GM12878 (cell line): Measurements from ENCODE around the gene SMARCAL1. TPM values are rescaled to one million over a fixed set of nuclear protein-coding genes. Genes with fewer than 3 reads are reported as not detected.
A peak's percentile ranks its signal among the peaks of the same experiment; 100 is the strongest.

Experiments used
- ATAC-seq: fragments of 200-7000 bp; cut with Tn5 transposase; 3 replicates; pipeline ENCODE4 v1.9.1; 2020; ENCODE audit warnings: mild to moderate bottlenecking, moderate library complexity
- BruUV-seq: library from RNA; stranded (reverse); fragments of 400-500 nt; replicated peaks from 2 replicates; lab custom pipeline; 2021; lab: Mats Ljungman, UMichigan
- CTCF ChIA-PET: fragments of 300-600 bp; sonication (Branson Sonifier 250); formaldehyde crosslinking; extraction: SDS; loops from one replicate; lab custom pipeline; 2021; ENCODE audit warnings: inconsistent platforms; lab: Yijun Ruan, JAX
- POLR2A ChIA-PET: fragments of 350-600 bp; formaldehyde crosslinking; extraction: SDS; loops from one replicate; lab custom pipeline; 2021; ENCODE audit warnings: inconsistent platforms; lab: Charles Lee
- RAD21 ChIA-PET: fragments of 300-600 bp; sonication (Branson Sonifier 250); formaldehyde crosslinking; loops from one replicate; lab custom pipeline; 2023; ENCODE audit warnings: antibody characterized with exemption; ENCODE audit not compliant: unreplicated experiment; lab: Charles Lee
- SMC1A ChIA-PET: fragments of 300-600 bp; sonication (Branson Sonifier 250); formaldehyde crosslinking; loops from one replicate; lab custom pipeline; 2023; ENCODE audit not compliant: unreplicated experiment, uncharacterized antibody; lab: Charles Lee
- DNase-seq: peaks from one replicate; pipeline ENCODE4 v3.0.0-alpha.2; 2011; ENCODE audit warnings: low read depth, low spot score
- FAIRE-seq: peaks from 3 replicates; lab custom pipeline; 2011; peaks lifted over from hg19 to GRCh38; lab: Jason Lieb, UNC
- H2AFZ ChIP-seq: 2 replicates; pipeline ENCODE4 v1.6.0; 2011; ENCODE audit warnings: low read depth, low read length, control low read depth; ENCODE audit not compliant: control insufficient read depth
- H3K27ac ChIP-seq: 2 replicates; pipeline ENCODE4 v1.5.1; 2011; ENCODE audit warnings: control low read depth; ENCODE audit not compliant: control insufficient read depth, insufficient read depth
- H3K27me3 ChIP-seq, 2 experiments: replicated peaks in 1 of 2; 2 replicates each; pipeline versions ENCODE4 v1.6.0 to v1.6.1; 2011; ENCODE audit warnings: low read length in 1 of 2; ENCODE audit not compliant: control insufficient read depth in 2 of 2, insufficient read depth in 2 of 2
- H3K36me3 ChIP-seq, 2 experiments: 2 replicates each; pipeline ENCODE4 v1.5.1; 2011; ENCODE audit warnings: low read length in 1 of 2; ENCODE audit not compliant: control insufficient read depth in 2 of 2, insufficient read depth in 2 of 2
- H3K4me1 ChIP-seq: 2 replicates; pipeline ENCODE4 v1.6.1; 2011; ENCODE audit warnings: mild to moderate bottlenecking, low read length, moderate library complexity, mixed read lengths; ENCODE audit not compliant: control insufficient read depth, insufficient read depth
- H3K4me2 ChIP-seq: 2 replicates; pipeline ENCODE4 v1.6.0; 2011; ENCODE audit warnings: control low read depth; ENCODE audit not compliant: control insufficient read depth, insufficient read depth
- H3K4me3 ChIP-seq: fragments of 200-600 bp; sonication (generic); 2 replicates; pipeline ENCODE4 v1.5.1; 2016
- H3K79me2 ChIP-seq: 2 replicates; pipeline ENCODE4 v1.6.0; 2011; ENCODE audit warnings: low read length; ENCODE audit not compliant: control insufficient read depth, insufficient read depth
- H3K9ac ChIP-seq: 2 replicates; pipeline ENCODE4 v1.8.0; 2011; ENCODE audit warnings: low read length, control low read depth, mixed read lengths; ENCODE audit not compliant: control insufficient read depth, insufficient read depth
- H3K9me3 ChIP-seq: replicated peaks from 3 replicates; pipeline ENCODE4 v1.5.1; 2011; ENCODE audit warnings: mild to moderate bottlenecking, low read length; ENCODE audit not compliant: control insufficient read depth, insufficient read depth
- H4K20me1 ChIP-seq: 2 replicates; pipeline ENCODE4 v1.6.0; 2011; ENCODE audit not compliant: control insufficient read depth, insufficient read depth
- CHD2 ChIP-seq: IDR thresholded peaks from 2 replicates; pipeline ENCODE4 v1.6.1; 2011; ENCODE audit warnings: low read depth, low read length, improper control_type of control experiment, borderline replicate concordance
- CREM ChIP-seq: IDR thresholded peaks from 2 replicates; pipeline ENCODE4 v1.6.1; 2014; ENCODE audit warnings: antibody characterized with exemption, low read depth
- CUX1 ChIP-seq: IDR thresholded peaks from 2 replicates; pipeline ENCODE4 v1.6.1; 2012; ENCODE audit warnings: improper control_type of control experiment, low read depth, low read length; ENCODE audit not compliant: insufficient replicate concordance
- EED ChIP-seq: sonication (generic); IDR thresholded peaks from 2 replicates; pipeline ENCODE4 v1.6.1; 2016; ENCODE audit warnings: antibody characterized with exemption, low read depth
- ELK1 ChIP-seq: IDR thresholded peaks from 2 replicates; pipeline ENCODE4 v1.6.1; 2012; ENCODE audit warnings: low read depth, low read length, improper control_type of control experiment
- ESRRA ChIP-seq: IDR thresholded peaks from 2 replicates; pipeline ENCODE4 v1.6.1; 2012; ENCODE audit warnings: mild to moderate bottlenecking, low read length, improper control_type of control experiment
- HCFC1 ChIP-seq: fragments of 150-350 bp; IDR thresholded peaks from 2 replicates; pipeline ENCODE4 v1.6.1; 2014; ENCODE audit warnings: low read length
- HDAC2 ChIP-seq: fragments of 200-600 bp; sonication (generic); IDR thresholded peaks from 2 replicates; pipeline ENCODE4 v1.6.1; 2017
- IRF4 ChIP-seq: IDR thresholded peaks from 2 replicates; pipeline ENCODE4 v1.6.1; 2011; ENCODE audit warnings: low read depth, low read length
- LARP7 ChIP-seq: fragments of 450-650 bp; IDR thresholded peaks from 2 replicates; pipeline ENCODE4 v1.6.1; 2017; ENCODE audit warnings: mild to moderate bottlenecking
- MTA2 ChIP-seq: fragments of 450-650 bp; IDR thresholded peaks from 2 replicates; pipeline ENCODE4 v1.6.1; 2016; ENCODE audit warnings: low read depth, mild to moderate bottlenecking, moderate library complexity
- MTA3 ChIP-seq: IDR thresholded peaks from 2 replicates; pipeline ENCODE4 v1.6.1; 2012; ENCODE audit warnings: low read length, inconsistent platforms, borderline replicate concordance
- POU2F2 ChIP-seq: IDR thresholded peaks from 3 replicates; pipeline ENCODE4 v1.6.1; 2011; ENCODE audit warnings: low read depth, mild to moderate bottlenecking, low read length, borderline replicate concordance
- RUNX3 ChIP-seq: IDR thresholded peaks from 2 replicates; pipeline ENCODE4 v1.6.1; 2012; ENCODE audit warnings: low read length, inconsistent platforms
- SPI1 ChIP-seq: IDR thresholded peaks from 2 replicates; pipeline ENCODE4 v1.6.1; 2011; ENCODE audit warnings: low read depth, mild to moderate bottlenecking, low read length, moderate library complexity, borderline replicate concordance; ENCODE audit not compliant: insufficient read depth
- SREBF2 ChIP-seq: IDR thresholded peaks from 2 replicates; pipeline ENCODE4 v1.6.1; 2012; ENCODE audit warnings: mild to moderate bottlenecking, low read length
- TCF12 ChIP-seq: IDR thresholded peaks from 2 replicates; pipeline ENCODE4 v1.6.1; 2011; ENCODE audit warnings: low read depth, mild to moderate bottlenecking, low read length
- ZNF207 ChIP-seq: fragments of 450-650 bp; IDR thresholded peaks from 2 replicates; pipeline ENCODE4 v1.6.1; 2014; ENCODE audit warnings: antibody characterized with exemption, mild to moderate bottlenecking, borderline replicate concordance
- ZSCAN29 ChIP-seq: fragments of 450-650 bp; IDR thresholded peaks from 2 replicates; pipeline ENCODE4 v1.6.1; 2017; ENCODE audit warnings: mild to moderate bottlenecking, moderate library complexity
- WGBS: methylation state at CpG from one replicate; pipeline ENCODE4 v1.1.6; 2016; ENCODE audit warnings: low lambda C conversion rate; ENCODE audit not compliant: insufficient replicate concordance, insufficient coverage; ENCODE audit errors: missing lambda C conversion rate; 5-methylcytosine and 5-hydroxymethylcytosine counted together
- in situ Hi-C: fragments of 300-500 bp; cut with MboI; formaldehyde crosslinking; loops from 9 replicates; pipeline ENCODE4 v1.14.3; 2018; ENCODE audit warnings: mixed read lengths
- intact Hi-C: fragments of 100-400 bp; cut with micrococcal nuclease; formaldehyde crosslinking; loops from one replicate; pipeline ENCODE4 v1.14.2; 2022; ENCODE audit not compliant: unreplicated experiment
- polyA plus RNA-seq, 11 experiments: library from polyadenylated mRNA; depleted of rRNA in 4 of 11; unstranded in 6 of 11; stranded (reverse) in 5 of 11; fragments of >200 nt; fragmentation: Nextera tagmentation in 4 of 11; fragmentation: Illumina TruSeq in 1 of 11; extraction: Ambion mirVana in 4 of 11; extraction: Trizol in 1 of 11; gene quantifications; 1 replicate in 1 of 11; 2 replicates in 10 of 11; pipeline versions ENCODE4 v1.2.1 to v1.2.3, GENCODE V29; 2011 to 2016; ENCODE audit warnings: inconsistent platforms in 2 of 11, missing spikeins in 2 of 11, low read depth in 1 of 11
- total RNA-seq, 4 experiments: library from RNA; depleted of rRNA in 3 of 4; stranded (reverse); fragments of >200 nt in 3 of 4; fragmentation: Illumina TruSeq in 1 of 4; extraction: Trizol in 1 of 4; gene quantifications; 2 replicates each; pipeline versions ENCODE4 v1.2.1 to v1.2.3, GENCODE V29; 2013 to 2021

The SMARCAL1 gene
- total and polyA plus RNA-seq, 10 of the 15 experiments (the other 5 are each of a cell fraction or from before 2014, with no cell fraction given): 10.8 to 32.9 (median 21.8) TPM

GRCh38 chr2:216474925-216475670, 62.8 kb downstream of the SMARCAL1 start (continued):
- TF ChIP-seq ZSCAN29 (no peak), IRF4 (0 out of 2 replicates have a peak, but pooled peaks have one; percentile 20), ELK1 (no peak), RUNX3 (peak; percentile 88), ESRRA (no peak), EED (peak; percentile 81), SPI1 (peak; percentile 61; the same call in 1 of the 2 replicates)
- TF ChIP-seq, all 136 proteins: peak for 11

GRCh38 chr2:216475767-216476166, 63.5 kb downstream of the SMARCAL1 start:
- no peak for FAIRE-seq
- H3K4me1 ChIP-seq: peaks cover 8% of the 10 kb centered on the region
- WGBS: 89% methylated on average over 6 of the region's 6 CpGs
- DNase-seq: no peak
- in situ Hi-C loops (no loop called here), intact Hi-C loops (no loop called here)
- H3K9me3 ChIP-seq: no peaks in the 10 kb centered on the region
- H3K4me3 ChIP-seq: no peak overlapping the region
- H3K36me3 ChIP-seq: peaks cover 2 to 4% of the 10 kb centered on the region in 2 experiments; a peak in 3 of 4 replicates
- no peak overlapping the region for H3K27ac ChIP-seq
- H4K20me1 ChIP-seq: no peaks in the 10 kb centered on the region
- 0 out of 2 replicates have a peak overlapping the region, but pooled peaks have one; percentile 5 for H3K4me2 ChIP-seq
- H3K9ac ChIP-seq: no peak overlapping the region
- ChIA-PET CTCF (interaction anchor here (0.7 kb wide), 1 partner anchor 134 kb away, joined by 3 read pairs; no protein-coding TSS in a partner anchor), SMC1A (no interaction called here), RAD21 (no interaction called here), POLR2A (no interaction called here)
- H3K27me3 ChIP-seq: no peaks in the 10 kb centered on the region
- no peaks in the 10 kb centered on the region for H3K79me2 ChIP-seq
- no TSS peak for BruUV-seq
- ATAC-seq: no peak; the same call in 2 of the 3 replicates
- no peak overlapping the region for H2AFZ ChIP-seq
- TF ChIP-seq HCFC1 (no peak), POU2F2 (no peak), SREBF2 (no peak), MTA2 (no peak), CUX1 (no peak), LARP7 (no peak), CHD2 (no peak), ZNF207 (no peak), MTA3 (no peak), CREM (no peak), TCF12 (no peak), HDAC2 (no peak)
